SU-DHL-6 (cell line): ENCODE data around the gene ANXA2.

ENCODE experiments used
- H2AFZ ChIP-seq: fragments of 200-600 bp; sonication (generic); 2 replicates; pipeline ENCODE4 v1.6.1; 2014; ENCODE audit warnings: low read depth, mild to moderate bottlenecking, moderate library complexity, mixed read lengths, antibody characterized with exemption, low read length; ENCODE audit not compliant: severe bottlenecking
- H3F3A ChIP-seq: fragments of 200-600 bp; shearing (Covaris generic); 2 replicates; pipeline ENCODE4 v1.6.0; 2016; ENCODE audit warnings: antibody characterized with exemption, mild to moderate bottlenecking; ENCODE audit not compliant: insufficient read depth
- H3K27ac ChIP-seq: fragments of 200-600 bp; sonication (generic); 2 replicates; pipeline ENCODE4 v1.5.1; 2016; ENCODE audit warnings: low read depth, mild to moderate bottlenecking, low read length, moderate library complexity, mixed read lengths
- H3K27me3 ChIP-seq: fragments of 200-600 bp; sonication (generic), shearing (Covaris generic); 2 replicates; pipeline ENCODE4 v1.6.0; 2014; ENCODE audit warnings: mild to moderate bottlenecking, low read length
- H3K36me3 ChIP-seq: fragments of 200-600 bp; sonication (generic); 2 replicates; pipeline ENCODE4 v1.6.1; 2014; ENCODE audit warnings: mild to moderate bottlenecking, low read length, mixed read lengths
- H3K4me2 ChIP-seq: fragments of 300-600, 200-600 bp; shearing (Covaris generic), sonication (generic); 2 replicates; pipeline ENCODE4 v1.6.0; 2014; ENCODE audit warnings: low read length, low read depth, mild to moderate bottlenecking; ENCODE audit not compliant: poor library complexity, severe bottlenecking
- H3K4me3 ChIP-seq: fragments of 200-600 bp; sonication (generic); 2 replicates; pipeline ENCODE4 v1.5.1; 2014; ENCODE audit warnings: antibody characterized with exemption, low read length, mild to moderate bottlenecking, mixed read lengths; ENCODE audit not compliant: insufficient read depth, poor library complexity, severe bottlenecking
- H3K79me2 ChIP-seq: fragments of 200-600 bp; sonication (generic); 2 replicates; pipeline ENCODE4 v1.6.1; 2014; ENCODE audit warnings: mild to moderate bottlenecking, low read length, moderate library complexity; ENCODE audit not compliant: insufficient read depth
- H3K9ac ChIP-seq: fragments of 200-600 bp; sonication (generic); 2 replicates; pipeline ENCODE4 v1.7.0; 2014; ENCODE audit warnings: mild to moderate bottlenecking, low read length
- H3K9me2 ChIP-seq: fragments of 200-600 bp; sonication (generic); replicated peaks from 2 replicates; pipeline ENCODE4 v1.6.1; 2014; ENCODE audit warnings: low read length; ENCODE audit not compliant: insufficient read depth
- H3K9me3 ChIP-seq: fragments of 200-600 bp; sonication (generic); 2 replicates; pipeline ENCODE4 v1.6.1; 2014; ENCODE audit warnings: low read length, mixed read lengths; ENCODE audit not compliant: insufficient read depth
- H4K20me1 ChIP-seq: fragments of 200-600 bp; sonication (generic); 2 replicates; pipeline ENCODE4 v1.6.1; 2014; ENCODE audit warnings: low read depth, mild to moderate bottlenecking, antibody characterized with exemption, low read length, moderate library complexity, mixed read lengths
- EZH2phosphoT487 ChIP-seq: fragments of 200-600 bp; sonication (generic), shearing (Covaris generic); conservative IDR thresholded peaks from 2 replicates; pipeline ENCODE4 v1.6.1; 2018; ENCODE audit warnings: mild to moderate bottlenecking, antibody characterized with exemption, low read length, moderate library complexity, mixed read lengths
- TF ChIP-seq, protein P1 (sequence below): fragments of 200-600 bp; sonication (generic); IDR thresholded peaks from one replicate; pipeline ENCODE4 v1.5.1; 2017; ENCODE audit warnings: antibody characterized with exemption, mild to moderate bottlenecking, low read length, moderate library complexity; ENCODE audit not compliant: insufficient read depth, poor library complexity, severe bottlenecking

ANXA2 gene

DNA sequence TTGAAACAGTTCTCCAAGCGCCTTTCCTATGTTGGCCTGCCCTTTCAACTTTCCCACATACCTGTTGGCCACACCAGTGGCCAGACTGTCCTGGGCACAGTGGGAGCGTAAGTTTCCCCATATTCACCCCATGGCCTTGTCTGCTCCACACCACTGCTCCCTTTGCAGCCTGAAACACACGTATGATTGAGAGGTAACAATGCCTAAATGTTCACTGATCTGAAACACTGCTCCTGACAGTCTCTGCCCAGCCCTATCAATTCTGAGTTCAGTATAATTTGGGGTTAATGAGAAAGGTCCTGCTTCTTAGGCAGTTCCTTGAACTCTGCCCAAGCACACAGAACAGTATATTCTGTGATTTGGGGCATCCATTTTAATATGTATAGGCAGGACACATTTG, 52.2 kb downstream of the ANXA2 start:
- Histone ChIP-seq H3K4me3 (no peak overlapping the region), H3F3A (no peaks in the 10 kb centered on the region), H4K20me1 (no peaks in the 10 kb centered on the region), H3K27ac (no peak overlapping the region), H3K27me3 (no peaks in the 10 kb centered on the region), H3K79me2 (no peaks in the 10 kb centered on the region), H3K9me3 (no peaks in the 10 kb centered on the region), H3K9ac (no peak overlapping the region), H3K4me2 (no peak overlapping the region), H2AFZ (no peak overlapping the region), H3K9me2 (no peaks in the 10 kb centered on the region), H3K36me3 (no peaks in the 10 kb centered on the region)
- no peak for TF ChIP-seq EZH2phosphoT487
- TF ChIP-seq, protein P1, sequence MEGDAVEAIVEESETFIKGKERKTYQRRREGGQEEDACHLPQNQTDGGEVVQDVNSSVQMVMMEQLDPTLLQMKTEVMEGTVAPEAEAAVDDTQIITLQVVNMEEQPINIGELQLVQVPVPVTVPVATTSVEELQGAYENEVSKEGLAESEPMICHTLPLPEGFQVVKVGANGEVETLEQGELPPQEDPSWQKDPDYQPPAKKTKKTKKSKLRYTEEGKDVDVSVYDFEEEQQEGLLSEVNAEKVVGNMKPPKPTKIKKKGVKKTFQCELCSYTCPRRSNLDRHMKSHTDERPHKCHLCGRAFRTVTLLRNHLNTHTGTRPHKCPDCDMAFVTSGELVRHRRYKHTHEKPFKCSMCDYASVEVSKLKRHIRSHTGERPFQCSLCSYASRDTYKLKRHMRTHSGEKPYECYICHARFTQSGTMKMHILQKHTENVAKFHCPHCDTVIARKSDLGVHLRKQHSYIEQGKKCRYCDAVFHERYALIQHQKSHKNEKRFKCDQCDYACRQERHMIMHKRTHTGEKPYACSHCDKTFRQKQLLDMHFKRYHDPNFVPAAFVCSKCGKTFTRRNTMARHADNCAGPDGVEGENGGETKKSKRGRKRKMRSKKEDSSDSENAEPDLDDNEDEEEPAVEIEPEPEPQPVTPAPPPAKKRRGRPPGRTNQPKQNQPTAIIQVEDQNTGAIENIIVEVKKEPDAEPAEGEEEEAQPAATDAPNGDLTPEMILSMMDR = no peak

DNA sequence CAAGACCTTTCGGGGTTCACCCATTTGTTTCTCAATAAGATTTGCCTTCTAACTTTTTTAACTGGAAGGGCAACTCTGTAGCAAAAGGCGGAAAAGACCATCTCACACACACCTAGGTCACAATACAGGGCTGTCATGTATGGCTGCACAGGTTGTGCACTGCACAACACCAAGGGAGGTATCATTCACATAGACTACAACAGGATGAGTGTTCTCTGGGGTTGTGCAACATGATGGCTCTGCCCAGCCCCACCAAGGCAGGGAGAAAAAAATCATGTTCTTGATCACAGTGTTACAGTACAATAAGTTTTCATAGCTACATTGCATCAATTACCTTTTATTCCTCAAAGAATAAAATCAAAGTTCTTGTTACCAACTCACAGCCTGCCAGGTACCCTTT, 52.8 kb downstream of the ANXA2 start:
- Histone ChIP-seq H3K4me2 (no peak overlapping the region), H3K9ac (no peak overlapping the region), H3K9me2 (no peaks in the 10 kb centered on the region), H4K20me1 (no peaks in the 10 kb centered on the region), H3K79me2 (no peaks in the 10 kb centered on the region), H3K27ac (no peak overlapping the region), H3F3A (no peaks in the 10 kb centered on the region), H3K36me3 (no peaks in the 10 kb centered on the region), H3K27me3 (no peaks in the 10 kb centered on the region), H2AFZ (no peak overlapping the region), H3K9me3 (no peaks in the 10 kb centered on the region), H3K4me3 (no peak overlapping the region)
- no peak for TF ChIP-seq EZH2phosphoT487
- TF ChIP-seq, protein P1 = no peak

GRCh38 chr15:60344461-60344860, 53.3 kb downstream of the ANXA2 start:
- Histone ChIP-seq H3K9ac (no peak overlapping the region), H3K36me3 (no peaks in the 10 kb centered on the region), H3F3A (no peaks in the 10 kb centered on the region), H3K27me3 (no peaks in the 10 kb centered on the region), H3K79me2 (no peaks in the 10 kb centered on the region), H3K4me3 (no peak overlapping the region), H3K4me2 (no peak overlapping the region), H3K27ac (no peak overlapping the region), H4K20me1 (no peaks in the 10 kb centered on the region), H2AFZ (no peak overlapping the region), H3K9me2 (no peaks in the 10 kb centered on the region), H3K9me3 (no peaks in the 10 kb centered on the region)
- TF ChIP-seq, protein P1 = no peak
- no peak for TF ChIP-seq EZH2phosphoT487
